A549 treated with AZD9567 at 1 μM for 4 hours (cell line): ENCODE measurements around the gene DISC1. TPM values are rescaled to one million over a fixed set of nuclear protein-coding genes. Genes with fewer than 3 reads are reported as not detected.

Experiments
- total RNA-seq: library from RNA; stranded (reverse); fragments of 200-300 nt; extraction: Qiagen RNA extraction; gene quantifications from 5 replicates; pipeline ENCODE4 v1.2.3, GENCODE V29; 2022; ENCODE audit not compliant: insufficient read depth

DISC1 gene
- 0.08 to 0.26 TPM (median 0.16 TPM) in 4 of 5 replicates, not detected in the other for total RNA-seq

DNA sequence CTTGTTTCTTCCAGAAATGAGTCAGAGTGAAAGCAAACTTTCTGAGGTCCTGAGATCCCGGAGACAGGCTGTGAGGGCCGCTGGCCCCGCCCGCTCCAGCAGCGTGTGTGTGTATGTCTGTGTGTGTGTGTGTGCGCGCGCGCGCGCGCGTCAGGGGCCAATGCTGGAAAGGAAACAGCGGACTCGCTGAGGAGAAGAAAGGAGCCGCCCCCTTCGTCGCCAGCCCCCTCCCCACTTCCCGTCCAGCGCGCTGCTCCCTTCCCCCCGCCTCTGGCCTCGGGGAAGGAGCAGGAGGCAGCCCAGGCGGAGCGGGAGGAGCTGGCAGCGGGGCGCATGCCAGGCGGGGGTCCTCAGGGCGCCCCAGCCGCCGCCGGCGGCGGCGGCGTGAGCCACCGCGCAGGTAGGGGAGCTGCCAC is at the start of gene DISC1:
Gene DISC1, plus strand, starts transcription at position 256 of the 416 bp plus-strand sequence. Its CDS starts 78 bp downstream, at position 334.

Other genes starting within 250 kb of the DISC1 start
- 50.2 to 85.1 TPM (median 58.8 TPM) in 5 replicates for gene EGLN1, start 204.5 kb upstream of the DISC1 start, total RNA-seq
- gene TSNAX, start 98.1 kb upstream of the DISC1 start, total RNA-seq = 35.8 to 58.4 TPM (median 41.4 TPM) in 5 replicates